HG03066 (cell line): ENCODE data around the gene PRR15L.
"Not testable (repeated sequence)": the region's sequence is repeated elsewhere in the genome, so short reads cannot be mapped to it uniquely, and the experiment has no call there.

ENCODE experiments used
- ATAC-seq: cut with Tn5 transposase; IDR thresholded peaks from one replicate; pipeline ENCODE4 v1.9.1; 2021; ENCODE audit warnings: low read depth; ENCODE audit not compliant: unreplicated experiment

PRR15L gene

DNA sequence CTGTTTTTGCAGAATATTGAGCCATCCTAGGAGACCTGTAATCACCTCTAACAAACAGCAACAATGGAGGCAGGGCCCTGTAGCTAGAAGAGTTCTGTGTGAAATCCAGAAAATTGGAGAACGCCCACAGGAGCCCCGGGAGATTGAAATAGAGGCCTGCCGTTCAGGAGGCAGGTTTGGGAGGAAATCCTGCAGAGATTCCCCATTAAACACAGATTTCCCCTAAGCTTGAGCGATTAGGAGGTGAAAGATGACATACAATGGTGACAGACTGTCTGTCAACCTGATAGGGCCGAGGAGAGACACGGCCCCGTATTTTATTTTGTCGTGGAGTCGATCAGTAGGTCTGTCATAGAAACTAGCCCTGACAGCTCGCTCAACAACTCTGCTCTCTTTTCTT, 31.5 kb upstream of the PRR15L start:
- ATAC-seq = no peak

DNA sequence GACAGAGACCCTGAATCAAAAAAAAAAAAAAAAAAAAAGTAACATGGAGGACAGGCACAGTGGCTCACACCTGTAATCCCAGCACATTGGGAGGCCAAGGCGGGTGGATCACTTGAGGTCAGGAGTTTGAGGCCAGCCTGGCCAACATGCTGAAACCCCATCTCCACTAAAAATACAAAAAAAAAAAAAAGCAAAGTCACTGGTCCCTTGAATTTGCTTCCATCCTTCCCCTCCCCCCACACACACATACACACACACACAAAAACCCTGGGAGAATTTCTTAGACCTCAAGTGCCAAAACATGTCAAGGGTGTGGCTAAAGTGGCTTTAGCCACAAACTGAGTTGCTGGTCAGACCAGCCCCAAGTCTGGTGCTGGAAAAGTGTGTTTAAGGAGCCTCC, 30.8 kb upstream of the PRR15L start:
- ATAC-seq = not testable (repeated sequence)

DNA sequence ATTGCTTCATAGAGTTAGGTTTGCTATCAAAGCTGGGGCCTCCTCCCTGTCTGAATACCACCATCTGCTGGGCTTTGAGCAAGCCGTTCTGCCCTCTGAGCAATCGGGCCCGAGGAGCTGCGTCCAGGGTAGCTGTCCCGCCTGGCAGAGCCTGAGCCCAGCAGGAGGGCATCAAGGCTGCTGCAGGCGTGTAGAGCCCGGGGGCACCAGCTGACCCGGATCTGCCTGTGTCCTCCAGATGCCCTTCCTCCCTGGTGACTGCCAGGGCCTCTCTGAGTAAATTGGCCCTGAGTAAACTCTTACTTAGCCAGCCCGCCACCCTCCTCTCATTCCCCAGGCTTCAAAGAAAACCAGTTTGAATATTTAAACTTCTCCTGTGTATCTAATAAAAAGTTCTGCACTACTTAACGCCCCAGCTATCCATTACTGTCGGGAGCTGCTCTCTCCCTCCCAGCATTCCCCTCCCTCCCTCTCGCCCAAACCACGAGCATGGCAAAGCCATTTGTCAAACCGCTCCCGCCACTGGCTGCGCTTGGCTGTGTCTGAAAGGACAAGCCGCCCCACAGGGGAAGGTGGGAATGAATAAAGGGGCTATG, 29.7 kb upstream of the PRR15L start:
- no peak for ATAC-seq

DNA sequence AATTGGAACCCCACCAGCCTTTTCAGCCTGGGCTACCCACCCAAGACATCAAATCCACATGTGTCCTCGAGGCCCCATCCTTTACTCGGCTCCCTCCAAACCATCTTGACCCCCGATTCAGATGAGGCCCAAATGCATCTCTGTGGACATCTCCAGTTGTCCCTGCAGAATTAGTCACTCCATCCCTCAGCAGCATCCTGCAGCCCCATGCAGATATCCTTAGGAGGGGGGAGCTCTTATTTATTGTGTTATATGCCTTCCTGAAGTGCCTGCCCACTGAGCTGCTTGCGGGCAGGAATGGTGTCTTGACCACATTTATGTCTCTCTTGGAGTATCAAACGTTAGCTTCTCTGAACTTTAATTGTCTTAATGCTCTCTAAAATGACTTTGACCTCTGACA, 28.8 kb upstream of the PRR15L start:
- no peak for ATAC-seq

DNA sequence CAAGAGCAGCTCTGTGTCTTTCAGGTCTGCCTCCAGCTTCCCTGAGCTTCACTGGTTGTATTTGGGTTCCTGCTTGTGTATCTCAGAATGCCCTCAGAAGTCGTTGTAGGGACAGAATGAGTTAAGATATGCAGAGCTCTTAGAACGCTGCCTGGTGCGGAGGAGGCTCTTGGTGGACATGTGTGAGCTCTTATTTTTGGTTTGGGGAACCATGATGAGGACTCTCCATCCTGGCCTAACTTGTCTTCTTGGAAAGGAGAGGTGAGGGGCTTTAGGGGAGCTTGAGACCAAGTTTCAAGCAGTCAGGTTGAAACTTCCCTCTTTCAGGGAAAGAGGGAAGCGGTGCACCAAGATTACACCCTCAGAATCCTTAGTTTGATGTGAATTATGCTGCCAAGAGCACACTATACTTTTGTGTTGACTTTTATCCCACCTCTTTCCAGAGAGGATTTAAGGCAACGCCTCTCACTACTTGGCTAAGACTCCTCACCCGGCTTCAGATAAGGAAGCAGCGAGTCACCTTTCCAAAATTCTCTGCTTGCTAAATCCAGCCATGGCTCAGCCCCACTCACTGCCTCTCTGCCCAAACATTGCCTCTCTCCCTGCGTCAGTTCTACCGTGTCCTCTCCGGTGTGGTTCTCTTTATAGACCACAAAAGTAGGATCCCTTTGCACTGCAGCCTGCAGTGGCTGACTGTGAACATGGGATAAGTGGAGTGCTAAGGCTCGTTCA, 26.0 kb upstream of the PRR15L start:
- no peak for ATAC-seq

DNA sequence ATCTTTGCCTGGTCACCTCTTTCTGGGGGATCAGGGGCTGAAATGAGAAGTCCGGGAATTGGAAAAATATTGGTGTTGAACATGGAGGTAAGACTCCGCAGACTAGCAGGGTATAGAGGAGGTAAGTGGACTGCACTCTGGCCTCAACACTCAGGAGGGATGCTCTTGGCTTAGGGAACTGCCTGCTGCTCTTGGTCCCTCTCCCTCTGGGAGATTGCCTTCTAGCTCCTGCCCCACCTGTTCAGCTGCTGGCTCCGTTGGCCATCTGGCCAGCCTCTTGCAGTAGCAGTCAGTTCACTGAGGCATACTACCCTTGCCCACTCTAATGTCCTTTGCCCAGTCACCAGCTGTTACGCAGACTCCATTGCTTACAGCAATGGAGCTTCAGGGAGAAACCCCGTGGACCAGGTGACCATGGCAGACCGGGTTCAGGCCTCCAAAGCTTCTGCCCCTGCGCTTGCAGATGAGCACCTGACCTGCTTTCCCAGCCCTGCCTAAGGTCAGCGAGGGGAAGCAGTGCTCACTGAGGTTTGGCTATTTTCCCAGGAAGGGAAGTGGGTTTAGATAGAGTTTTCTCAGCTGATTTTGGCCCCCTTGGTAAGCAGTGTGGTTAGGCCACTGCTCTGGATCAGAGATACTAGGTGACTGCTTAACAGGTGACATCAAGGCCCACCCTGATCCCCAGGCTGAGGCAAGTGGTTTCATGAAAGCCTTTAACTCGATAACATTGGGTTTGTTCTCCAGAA, 25.1 kb upstream of the PRR15L start:
- no peak for ATAC-seq

DNA sequence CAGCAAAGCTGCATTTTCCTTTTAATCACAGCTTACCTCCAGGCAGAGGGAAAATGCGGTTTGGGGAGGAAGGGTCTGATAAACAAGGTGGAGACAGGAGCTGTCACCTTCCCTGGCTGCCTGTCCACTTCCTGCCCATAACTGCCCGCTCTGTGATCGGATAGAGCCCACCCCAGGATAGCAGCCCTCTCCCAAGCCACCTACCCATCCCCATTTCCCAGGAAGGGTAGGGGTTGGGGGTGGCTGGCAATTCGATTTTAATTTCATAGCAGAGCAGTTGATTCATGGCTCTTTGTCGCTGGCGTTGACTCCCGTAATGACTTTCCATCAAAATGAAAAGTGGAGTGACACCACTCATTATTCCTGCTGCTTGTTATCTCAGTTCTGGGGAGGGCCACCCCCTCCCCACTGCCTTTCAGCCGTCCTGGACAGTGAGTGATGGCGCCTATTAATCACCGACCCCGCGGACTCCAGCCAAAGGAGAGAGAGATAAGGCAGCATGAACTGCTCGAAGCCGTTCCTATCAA, 24.5 kb upstream of the PRR15L start:
- ATAC-seq = no peak

DNA sequence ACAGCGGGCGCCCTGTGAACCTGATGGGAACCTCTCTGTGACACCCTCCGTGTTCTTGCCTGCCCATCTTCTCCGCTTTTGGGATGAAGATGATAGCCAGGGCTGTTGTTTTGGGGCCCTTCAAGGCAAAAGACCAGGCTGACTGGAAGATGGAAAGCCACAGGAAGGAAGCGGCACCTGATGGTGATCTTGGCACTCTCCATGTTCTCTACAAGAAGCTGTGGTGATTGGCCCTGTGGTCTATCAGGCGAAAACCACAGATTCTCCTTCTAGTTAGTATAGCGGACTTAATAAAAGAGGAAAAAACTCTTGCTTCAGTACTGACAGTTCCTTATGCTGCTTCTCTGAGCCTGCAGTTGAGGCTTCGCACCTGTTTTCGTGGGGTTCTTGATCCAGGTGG, 23.8 kb upstream of the PRR15L start:
- no peak for ATAC-seq

DNA sequence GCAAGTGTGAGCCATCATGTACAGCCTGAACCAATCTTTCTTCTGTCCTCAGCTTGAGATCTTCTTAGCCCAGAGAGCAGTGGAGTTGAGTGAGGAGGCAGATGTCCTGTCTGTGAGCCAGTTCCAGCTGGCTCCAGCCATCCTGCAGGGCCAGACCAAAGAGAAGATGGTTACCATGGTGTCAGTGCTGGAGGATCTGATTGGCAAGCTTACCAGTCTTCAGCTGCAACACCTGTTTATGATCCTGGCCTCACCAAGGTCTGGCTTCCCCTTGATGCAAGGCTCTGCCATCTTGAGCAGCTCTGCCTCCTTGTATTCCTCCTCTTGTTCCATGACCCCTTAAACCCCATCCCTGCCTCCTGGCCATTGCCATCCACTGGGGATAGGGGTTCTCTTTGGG, 22.9 kb upstream of the PRR15L start:
- no peak for ATAC-seq

DNA sequence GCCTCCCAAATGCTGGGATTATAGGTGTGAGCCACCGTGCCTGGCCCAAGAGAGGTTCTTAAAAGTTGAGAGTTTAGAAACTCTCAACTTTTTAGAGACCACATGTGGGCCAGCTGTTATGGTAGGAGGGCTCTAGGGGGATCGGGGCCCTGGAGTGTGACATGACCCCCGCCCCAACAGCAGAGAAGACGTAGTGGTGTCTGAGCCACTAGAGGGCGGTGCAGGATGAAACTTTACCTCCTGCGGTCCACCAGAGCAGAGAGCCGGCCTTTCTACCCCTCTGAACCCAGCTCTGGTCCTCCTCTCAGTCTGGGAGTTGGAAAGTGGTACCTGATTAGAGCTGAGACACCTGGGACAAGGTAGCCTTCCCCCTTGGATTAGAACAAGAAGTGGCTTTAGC, 20.6 kb upstream of the PRR15L start:
- no peak for ATAC-seq

DNA sequence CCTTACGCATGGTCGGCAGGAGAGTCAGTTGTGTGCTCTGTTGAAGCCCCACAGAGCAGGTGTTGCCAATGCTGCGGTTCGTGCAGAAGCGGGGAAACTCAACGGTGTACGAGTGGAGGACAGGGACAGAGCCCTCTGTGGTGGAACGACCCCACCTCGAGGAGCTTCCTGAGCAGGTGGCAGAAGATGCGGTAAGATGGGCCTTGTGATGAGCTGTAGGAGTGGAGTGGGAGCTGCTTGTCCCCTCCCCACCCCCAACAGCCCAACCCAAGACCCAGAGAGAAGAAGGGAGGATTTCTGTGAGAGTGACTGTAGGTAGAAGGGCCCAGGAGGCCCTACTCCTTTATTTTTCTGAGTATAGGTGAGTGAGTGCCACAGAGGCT, 18.1 kb upstream of the PRR15L start:
- ATAC-seq = no peak

DNA sequence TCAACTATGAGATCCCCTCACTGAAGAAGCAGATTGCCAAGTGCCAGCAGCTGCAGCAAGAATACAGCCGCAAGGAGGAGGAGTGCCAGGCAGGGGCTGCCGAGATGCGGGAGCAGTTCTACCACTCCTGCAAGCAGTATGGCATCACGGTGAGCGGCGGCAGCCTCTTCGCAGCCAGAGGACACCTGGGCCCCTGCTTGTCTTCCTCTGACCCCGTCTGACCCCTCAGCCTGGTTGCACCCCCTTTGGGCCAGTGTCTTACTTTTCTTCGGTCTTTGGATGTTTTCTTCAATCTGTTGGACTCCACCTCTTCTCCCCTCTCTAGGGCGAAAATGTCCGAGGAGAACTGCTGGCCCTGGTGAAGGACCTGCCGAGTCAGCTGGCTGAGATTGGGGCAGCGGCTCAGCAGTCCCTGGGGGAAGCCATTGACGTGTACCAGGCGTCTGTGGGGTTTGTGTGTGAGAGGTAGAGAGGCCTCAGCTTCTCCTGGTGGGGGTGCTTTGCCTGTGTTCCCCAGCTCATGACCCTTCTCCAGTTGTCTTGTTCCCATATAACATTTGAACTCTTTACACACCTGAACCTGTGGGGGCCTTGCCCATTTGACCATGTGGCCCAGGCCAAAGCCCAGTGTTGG, 17.6 kb upstream of the PRR15L start:
- ATAC-seq = no peak

DNA sequence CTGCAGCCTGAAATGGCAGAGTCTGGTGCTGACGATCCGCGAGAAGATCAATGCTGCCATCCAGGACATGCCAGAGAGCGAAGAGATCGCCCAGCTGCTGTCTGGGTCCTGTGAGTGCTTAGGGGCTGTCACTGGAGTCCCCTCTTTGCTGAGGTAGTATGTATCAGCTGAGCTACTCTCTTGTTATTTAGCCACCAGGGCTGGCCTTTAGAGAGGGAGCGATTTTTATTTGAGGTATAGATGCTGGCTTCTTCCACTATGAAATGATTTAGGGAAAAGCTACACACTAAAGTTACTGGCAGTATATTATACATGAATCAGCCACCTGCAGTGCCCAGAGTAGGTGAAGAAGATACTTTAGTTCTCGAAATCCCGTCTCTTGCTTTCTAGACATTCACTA, 15.9 kb upstream of the PRR15L start:
- ATAC-seq = no peak

DNA sequence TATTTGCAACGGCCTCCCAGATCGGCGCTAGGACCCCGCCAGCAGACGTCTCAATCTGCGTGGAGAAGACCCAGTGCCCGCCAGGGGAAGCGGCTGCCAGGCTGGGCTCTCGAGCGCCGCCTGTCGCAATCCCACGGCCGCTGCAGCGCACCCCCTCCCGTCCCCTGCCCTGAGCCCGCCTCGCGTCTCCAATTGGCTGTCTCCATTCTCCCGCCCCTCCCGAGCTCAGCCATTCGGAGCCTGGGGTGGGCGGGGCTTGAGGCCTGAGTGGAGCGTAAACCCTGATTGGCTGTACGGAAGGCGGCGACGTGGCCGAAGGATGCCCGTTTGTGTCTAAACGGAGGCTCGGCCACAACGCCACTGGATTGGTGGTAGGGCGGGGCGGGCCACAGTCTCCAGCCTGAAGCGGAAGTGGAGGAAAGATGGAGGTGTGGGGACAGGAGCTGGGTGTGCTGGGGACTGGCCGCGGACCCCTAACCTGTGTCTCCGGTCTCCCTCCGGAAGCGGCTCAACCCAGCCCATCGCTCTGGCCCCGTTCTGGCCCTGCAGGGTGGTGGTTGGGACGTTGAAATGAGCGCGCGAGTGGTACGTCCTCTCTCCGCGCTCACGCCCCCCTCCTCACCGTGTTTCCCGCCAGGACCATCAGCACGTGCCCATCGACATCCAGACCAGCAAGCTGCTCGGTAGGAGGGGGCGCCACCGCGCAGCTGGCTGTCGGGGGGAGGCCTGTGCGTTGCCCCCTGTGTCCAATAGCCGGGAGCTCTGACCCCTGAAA, 13.2 kb upstream of the PRR15L start, which contains the start of gene CDK5RAP3:
Gene CDK5RAP3 (plus strand): TSS at position 389 of the 775 bp plus-strand sequence. CDS start 34 bp downstream, at position 423.
- ATAC-seq = peak; percentile 91

DNA sequence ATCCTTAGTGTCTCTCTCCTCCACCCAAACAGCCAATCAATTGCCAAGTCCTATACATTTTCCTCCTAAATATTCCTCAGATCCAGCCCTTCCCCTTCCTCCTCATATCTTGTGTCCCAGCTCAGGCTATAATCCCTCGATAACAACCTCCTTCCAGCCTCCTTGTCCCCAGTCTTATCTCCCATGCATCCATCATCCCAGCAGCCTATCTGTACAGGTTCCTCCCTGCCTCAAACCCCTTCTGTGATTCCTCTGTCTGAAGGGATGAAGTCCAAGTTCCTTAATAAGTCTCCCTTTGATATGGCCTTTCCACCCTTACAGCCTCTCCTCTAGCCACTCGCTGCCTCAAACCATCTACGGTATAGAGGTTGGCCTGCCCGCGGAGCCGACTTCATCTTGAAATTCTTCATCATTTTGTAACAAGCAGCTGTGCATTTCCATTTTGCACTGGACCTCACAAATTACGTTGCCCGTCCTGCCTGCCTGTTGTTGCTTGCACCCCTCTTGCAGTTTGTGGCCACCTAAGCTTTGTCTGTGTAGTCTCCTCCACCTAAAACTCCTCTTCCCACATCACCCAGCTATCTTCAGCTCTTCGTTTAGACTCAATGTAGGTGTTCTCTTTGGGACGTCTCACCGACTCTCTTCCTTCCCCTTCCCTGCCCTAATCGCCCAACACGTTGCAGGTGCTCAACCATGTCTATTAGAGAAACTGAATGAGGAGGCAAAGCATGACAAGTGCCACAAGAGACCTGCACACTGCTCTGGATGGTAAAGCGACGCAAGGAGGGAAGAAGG, 12.4 kb upstream of the PRR15L start:
- no peak for ATAC-seq

DNA sequence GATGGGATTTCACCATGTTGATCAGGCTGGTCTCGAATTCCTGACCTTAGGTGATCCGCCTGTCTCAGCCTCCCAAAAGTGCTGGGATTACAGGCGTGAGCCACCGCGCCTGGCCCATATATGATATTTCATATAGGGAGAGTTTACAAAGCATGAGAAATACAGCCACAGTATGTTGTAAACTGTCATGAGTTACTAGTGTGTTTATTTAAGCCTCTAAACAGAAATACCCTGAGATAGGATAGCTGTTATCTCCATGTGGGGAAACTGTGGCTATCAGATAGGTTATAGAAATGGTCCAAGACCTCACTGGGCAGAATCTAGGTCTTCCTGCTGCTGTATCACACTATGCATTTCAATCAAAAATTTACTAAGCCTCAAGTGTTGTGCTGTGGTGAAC, 11.2 kb upstream of the PRR15L start:
- ATAC-seq = no peak

DNA sequence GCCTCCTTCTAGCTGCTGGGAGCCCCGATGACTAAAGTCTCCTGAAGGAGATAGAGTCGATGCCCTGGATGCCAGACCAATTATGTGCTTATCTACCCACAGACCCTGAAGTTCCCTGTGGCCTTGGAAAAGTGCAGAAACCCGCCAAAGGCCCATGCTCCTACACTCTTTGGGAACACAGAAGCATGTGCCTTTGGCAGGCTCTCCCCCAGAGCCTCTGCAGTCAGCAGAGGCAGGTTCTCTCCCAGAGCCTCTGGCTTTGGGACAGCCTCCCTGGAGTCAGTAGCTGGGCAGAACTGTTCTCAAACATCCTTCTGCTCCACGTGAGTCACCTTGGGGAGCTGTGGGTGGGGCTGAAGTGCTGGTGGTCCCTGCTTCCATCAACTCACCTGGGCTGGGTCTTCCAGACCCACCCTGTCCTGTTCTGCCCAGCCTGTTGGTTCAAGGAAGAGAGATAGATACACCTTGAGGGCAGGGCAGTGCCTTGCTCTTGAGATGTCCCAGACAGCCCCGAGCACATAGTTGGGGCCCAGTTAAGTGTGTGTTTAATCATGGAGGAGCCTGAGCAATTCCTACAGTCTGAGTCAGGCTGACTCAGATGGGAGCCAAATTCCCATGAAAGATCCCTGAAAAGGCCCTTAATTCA, 10.0 kb upstream of the PRR15L start:
- ATAC-seq = no peak

DNA sequence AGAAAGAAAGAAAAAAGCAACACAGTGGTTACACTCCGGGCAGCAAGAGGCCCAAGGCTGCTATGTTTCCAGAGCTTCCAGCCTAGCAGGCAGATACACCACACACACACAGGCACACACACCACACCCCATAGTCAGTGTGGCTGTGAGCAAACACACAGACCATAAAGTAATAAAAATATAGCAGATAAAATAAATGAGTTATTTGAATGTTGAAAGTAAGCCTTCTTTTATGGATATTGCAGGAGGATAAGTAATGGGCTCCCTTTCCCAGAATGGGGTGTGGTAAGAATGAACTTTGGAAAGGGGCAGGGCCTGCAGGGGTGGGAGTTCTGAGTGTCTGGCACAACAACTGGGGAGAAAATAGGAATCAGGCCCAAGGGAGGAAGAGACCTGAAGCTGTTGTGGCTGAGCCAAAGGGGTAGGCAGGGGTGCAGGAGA, 8.4 kb upstream of the PRR15L start:
- ATAC-seq = no peak

DNA sequence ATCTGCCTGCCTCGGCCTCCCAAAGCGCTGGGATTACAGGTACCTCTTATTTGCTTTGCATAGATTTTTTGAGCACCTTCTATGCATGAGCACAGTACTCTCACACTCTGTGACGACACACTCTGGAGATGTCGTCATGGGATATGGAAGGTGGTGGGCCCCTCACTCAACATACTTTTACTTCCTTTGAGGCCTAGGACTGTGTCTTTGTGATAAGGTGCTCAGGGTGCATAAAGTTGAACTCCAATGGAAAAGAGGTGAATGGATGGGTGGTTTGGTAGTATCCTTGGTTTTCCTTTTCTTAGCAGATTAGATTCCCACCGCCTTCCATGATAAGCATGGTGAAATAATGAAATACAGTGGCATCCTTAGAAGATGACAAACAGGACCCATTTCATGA, 7.2 kb upstream of the PRR15L start:
- no peak for ATAC-seq
